ENCODE results near the gene GTPBP6. TPM values are rescaled to one million over a fixed set of nuclear protein-coding genes. Genes with fewer than 3 reads are reported as not detected.
"Not testable (repeated sequence)": the region's sequence is repeated elsewhere in the genome, so short reads cannot be mapped to it uniquely, and the experiment has no call there.

Gene GTPBP6
- total RNA-seq, 1 experiment from 2014 or later, result 59.2 TPM

- DNase-seq (ENCODE audit: low read depth), result no peak
These were observed 53.1 kb downstream of the GTPBP6 start for GRCh38 chrX:265502-265901.

- DNase-seq (ENCODE audit: low read depth), result peak; percentile 60
These were observed 53.8 kb downstream of the GTPBP6 start for GRCh38 chrX:264634-265455.

GRCh38 chrX:264006-264405 is 54.6 kb downstream of the GTPBP6 start:
- DNase-seq (ENCODE audit: low read depth), result not testable (repeated sequence)

- no peak for DNase-seq (ENCODE audit: low read depth)
These were observed 56.2 kb downstream of the GTPBP6 start for GRCh38 chrX:262381-262909.

GRCh38 chrX:261919-262352 is 56.7 kb downstream of the GTPBP6 start:
- no peak for DNase-seq (ENCODE audit: low read depth)

- peak; percentile 34 for DNase-seq (ENCODE audit: low read depth)
These were observed 57.3 kb downstream of the GTPBP6 start for GRCh38 chrX:261167-261918.

GRCh38 chrX:259692-260355 is 58.8 kb downstream of the GTPBP6 start:
- DNase-seq (ENCODE audit: low read depth), result no peak

GRCh38 chrX:258291-259040 is 60.1 kb downstream of the GTPBP6 start:
- DNase-seq (ENCODE audit: low read depth), result no peak

GRCh38 chrX:257681-258289 is 60.8 kb downstream of the GTPBP6 start:
- DNase-seq (ENCODE audit: low read depth), result no peak

GRCh38 chrX:257054-257453 is 61.5 kb downstream of the GTPBP6 start:
- DNase-seq (ENCODE audit: low read depth), result not testable (repeated sequence)

- DNase-seq (ENCODE audit: low read depth), result no peak
These were observed 62.7 kb downstream of the GTPBP6 start for GRCh38 chrX:255923-256331.

Other genes with a start within 250 kb of the GTPBP6 start
- gene PLCXD1, start 37.4 kb downstream of the GTPBP6 start, total RNA-seq (2014; rRNA removed), result 14.0 and 14.3 TPM in 2 replicates
- 21.2 and 23.6 TPM in 2 replicates for gene PPP2R3B, start 68.1 kb upstream of the GTPBP6 start, total RNA-seq (2014; rRNA removed)